Astrocyte of the spinal cord (primary cell): Measurements from ENCODE around the gene VAMP2.

ENCODE experiments used
- DNase-seq: peaks from one replicate; pipeline ENCODE4 v3.0.0; 2011; ENCODE audit warnings: low read depth, low spot score
- H3K4me3 ChIP-seq: 2 replicates; pipeline ENCODE4 v1.5.1; 2011; ENCODE audit warnings: low read depth, mild to moderate bottlenecking, low read length, moderate library complexity
- in situ Hi-C: cut with HindIII; loops from 2 replicates; pipeline ENCODE4 v1.10.0; 2017; ENCODE audit warnings: low sequenced_read_pairs
- TF ChIP-seq, protein P1 (sequence below): IDR thresholded peaks from 2 replicates; pipeline ENCODE4 v1.5.1; 2012; ENCODE audit warnings: low read depth, mild to moderate bottlenecking, low read length, inconsistent platforms

The VAMP2 gene

DNA sequence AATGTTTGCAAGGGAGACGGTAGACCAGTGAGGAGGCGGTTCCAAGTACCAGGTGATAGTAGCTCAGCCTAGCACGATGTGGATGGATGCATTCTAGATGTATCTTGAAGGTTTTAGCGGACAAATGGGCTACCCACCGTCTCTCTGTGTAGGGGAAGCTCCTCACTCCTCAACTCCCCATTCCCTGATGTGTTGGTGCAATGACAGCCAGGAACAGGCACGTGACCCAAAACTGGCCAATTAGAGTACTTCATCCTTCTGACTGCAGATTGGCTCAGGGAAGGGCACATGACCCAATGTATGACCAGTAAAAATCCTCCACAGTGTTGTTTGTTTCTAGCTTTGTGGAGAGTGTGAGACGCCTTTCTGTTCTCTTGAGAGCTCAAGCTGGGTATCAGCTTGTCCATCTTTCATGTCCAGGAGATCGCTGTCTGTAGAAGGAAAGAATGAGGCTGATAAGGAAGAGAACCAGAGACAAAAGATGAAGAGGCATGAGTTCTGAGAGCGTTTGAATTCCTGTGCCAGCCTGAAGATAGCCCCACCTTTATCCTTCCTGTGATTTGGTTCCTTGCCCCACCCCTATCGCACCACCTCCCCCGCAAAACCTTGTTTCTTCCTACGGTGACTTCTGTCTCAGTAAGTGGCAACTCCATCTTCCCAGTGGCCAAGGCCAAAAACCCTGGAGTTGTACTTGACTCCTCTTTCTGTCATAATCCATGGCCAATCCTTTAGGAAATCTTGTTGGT lies 29.5 kb upstream of the VAMP2 start:
- in situ Hi-C loops, result no loop called here
- TF ChIP-seq, protein P1, sequence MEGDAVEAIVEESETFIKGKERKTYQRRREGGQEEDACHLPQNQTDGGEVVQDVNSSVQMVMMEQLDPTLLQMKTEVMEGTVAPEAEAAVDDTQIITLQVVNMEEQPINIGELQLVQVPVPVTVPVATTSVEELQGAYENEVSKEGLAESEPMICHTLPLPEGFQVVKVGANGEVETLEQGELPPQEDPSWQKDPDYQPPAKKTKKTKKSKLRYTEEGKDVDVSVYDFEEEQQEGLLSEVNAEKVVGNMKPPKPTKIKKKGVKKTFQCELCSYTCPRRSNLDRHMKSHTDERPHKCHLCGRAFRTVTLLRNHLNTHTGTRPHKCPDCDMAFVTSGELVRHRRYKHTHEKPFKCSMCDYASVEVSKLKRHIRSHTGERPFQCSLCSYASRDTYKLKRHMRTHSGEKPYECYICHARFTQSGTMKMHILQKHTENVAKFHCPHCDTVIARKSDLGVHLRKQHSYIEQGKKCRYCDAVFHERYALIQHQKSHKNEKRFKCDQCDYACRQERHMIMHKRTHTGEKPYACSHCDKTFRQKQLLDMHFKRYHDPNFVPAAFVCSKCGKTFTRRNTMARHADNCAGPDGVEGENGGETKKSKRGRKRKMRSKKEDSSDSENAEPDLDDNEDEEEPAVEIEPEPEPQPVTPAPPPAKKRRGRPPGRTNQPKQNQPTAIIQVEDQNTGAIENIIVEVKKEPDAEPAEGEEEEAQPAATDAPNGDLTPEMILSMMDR, result no peak
- peak; percentile 92 for DNase-seq

DNA sequence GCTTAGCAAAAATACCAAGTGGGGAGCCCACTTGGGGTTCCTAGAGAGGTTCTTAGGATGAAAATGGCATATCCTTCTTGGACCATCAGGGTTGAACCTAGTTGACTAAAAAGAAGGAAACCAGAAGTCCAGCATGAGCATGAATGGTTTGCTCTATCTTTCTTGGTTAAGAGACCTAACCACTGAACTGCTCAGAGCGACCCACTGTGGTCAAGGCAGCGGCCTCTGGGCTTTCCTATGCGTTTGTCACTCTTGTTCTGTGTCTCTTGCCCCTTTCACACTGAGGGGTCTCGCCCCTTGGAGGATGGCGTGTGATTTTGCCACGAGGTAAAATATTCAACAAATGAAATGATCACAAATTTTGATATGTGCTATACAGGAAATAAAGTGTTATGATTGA lies 27.8 kb upstream of the VAMP2 start:
- in situ Hi-C loops, result no loop called here
- TF ChIP-seq, protein P1, result no peak
- no peak for DNase-seq
- H3K4me3 ChIP-seq, result peak overlapping the region; percentile 23

More for the DNA sequence above, 29.5 kb upstream of the VAMP2 start:
- peak overlapping the region; percentile 35 for H3K4me3 ChIP-seq

DNA sequence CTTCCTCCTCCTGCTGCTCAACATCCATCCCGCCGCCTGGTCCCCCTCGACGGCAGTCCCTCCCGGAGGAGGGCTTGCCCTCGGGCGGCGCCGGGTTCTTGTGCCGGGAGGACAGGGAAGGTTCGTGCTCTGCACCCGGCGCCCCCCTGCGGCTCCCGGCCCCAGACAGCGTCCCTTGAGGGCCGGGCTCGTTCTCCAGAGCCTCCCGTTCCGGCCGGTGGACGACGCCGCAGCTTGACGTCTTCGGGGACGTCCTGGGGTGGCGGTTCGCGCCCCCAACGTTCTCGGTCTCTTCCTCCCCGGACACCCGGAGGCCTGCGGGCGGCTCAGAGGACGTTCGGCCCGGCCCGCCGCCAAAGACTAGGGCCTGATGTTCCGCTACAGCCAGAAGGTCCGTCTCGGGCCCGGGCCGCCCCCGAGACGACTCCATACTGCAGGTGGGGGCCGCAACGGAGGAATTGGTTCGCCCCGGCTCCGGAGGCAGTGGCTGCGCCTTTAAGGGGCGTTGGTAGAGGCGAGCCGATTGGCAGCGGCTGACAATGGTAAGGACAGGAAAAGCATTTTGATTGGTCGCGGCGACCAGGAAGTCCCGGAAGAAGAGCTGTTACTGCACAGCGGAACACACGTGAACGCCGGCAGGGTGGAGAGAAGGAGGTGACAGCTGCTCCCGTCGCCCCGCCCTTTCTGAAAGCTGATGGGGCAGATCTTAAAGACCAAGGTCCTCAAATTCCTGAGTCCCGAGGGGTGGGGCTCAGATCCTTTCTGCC lies 27.1 kb upstream of the VAMP2 start, which contains the start of gene BORCS6:
Gene BORCS6, minus strand, starts transcription at position 470 of the 767 bp plus-strand sequence. Its CDS starts 40 bp downstream, at position 430.
- TF ChIP-seq, protein P1, result no peak
- H3K4me3 ChIP-seq, result peak within 1 kb of the TSS; percentile 80
- in situ Hi-C loops, result no loop called here
- DNase-seq, result peak; percentile 99

DNA sequence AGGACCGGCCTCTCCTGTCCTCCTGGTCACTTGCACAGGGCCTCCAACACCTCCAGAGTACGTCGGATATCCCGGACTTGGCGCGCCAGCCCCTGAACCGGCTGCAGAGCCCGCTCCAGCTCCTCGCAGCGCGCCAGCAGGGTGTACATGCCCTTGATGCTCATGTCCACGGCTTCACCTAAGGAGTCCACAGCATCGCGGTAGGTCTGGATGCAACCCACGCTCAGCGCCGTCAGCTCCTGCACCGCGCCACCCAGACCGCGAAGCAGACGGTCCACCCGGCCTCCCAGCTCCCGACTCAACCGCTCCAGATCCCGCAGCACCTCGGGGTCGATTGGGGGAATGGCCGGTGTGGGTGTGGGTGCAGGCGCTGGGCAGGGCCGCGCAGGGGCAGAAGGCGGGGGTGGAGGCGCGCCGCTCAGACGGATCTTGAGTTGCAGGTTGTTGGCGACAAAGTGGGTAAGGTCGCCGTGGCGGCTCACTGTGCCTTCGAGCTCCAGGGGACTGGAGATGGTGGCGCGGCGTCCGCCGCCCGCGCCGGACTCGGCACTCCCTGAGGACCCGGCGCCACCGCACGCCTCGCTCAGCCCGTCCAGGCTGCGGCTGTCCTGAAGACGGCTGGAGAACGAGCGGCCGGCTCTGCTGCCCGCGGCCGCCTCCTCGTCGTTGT lies 26.4 kb upstream of the VAMP2 start:
- TF ChIP-seq, protein P1, result no peak
- in situ Hi-C loops, result no loop called here
- H3K4me3 ChIP-seq, result peak overlapping the region; percentile 80
- no peak for DNase-seq

DNA sequence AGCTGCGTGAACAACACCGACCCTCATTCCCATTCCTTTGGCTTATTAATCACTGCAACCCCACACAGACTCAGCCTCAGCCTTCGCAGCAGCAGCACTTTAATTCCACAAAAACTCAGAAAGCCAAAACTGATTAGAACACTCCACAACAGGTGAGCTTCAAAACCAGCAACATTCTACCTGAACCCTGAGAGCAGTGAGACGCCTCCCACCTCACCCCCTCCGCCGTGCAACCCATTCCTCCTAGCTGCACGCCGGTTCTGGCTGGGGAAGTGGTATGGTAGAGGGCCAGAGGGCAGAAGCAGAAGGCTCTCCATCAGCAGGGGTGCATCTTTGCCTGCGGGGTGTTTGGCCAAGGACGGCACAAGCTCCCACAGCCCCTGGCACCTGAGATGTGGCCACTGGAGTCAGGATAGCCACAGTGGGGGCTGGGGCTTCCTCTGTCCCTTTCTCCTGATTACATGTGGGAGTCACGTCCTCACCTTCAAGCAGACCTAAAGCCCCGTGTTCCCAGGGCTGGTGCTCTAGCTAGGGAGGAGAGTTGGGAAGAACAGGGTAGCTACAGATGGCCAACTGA lies 25.6 kb upstream of the VAMP2 start:
- in situ Hi-C loops, result no loop called here
- peak overlapping the region; percentile 80 for H3K4me3 ChIP-seq
- DNase-seq, result no peak
- TF ChIP-seq, protein P1, result no peak
